DOHH2 (cell line): Measurements from ENCODE around the gene CR2.
A peak's percentile ranks its signal among the peaks of the same experiment; 100 is the strongest.

Source experiments
- H3F3A ChIP-seq: fragments of 200-600 bp; sonication (generic), shearing (Covaris generic); 2 replicates; pipeline ENCODE4 v1.6.0; 2016; ENCODE audit warnings: antibody characterized with exemption, mild to moderate bottlenecking; ENCODE audit not compliant: control insufficient read depth, insufficient read depth
- H3K27ac ChIP-seq: fragments of 200-600 bp; sonication (generic); 2 replicates; pipeline ENCODE4 v1.5.1; 2014; ENCODE audit warnings: low read depth, mild to moderate bottlenecking, low read length, moderate library complexity
- H3K27me3 ChIP-seq: fragments of 200-600 bp; sonication (generic); 2 replicates; pipeline ENCODE4 v1.6.1; 2014; ENCODE audit warnings: mild to moderate bottlenecking, low read length, mixed read lengths; ENCODE audit not compliant: control insufficient read depth
- H3K36me3 ChIP-seq: fragments of 200-600 bp; sonication (generic); 2 replicates; pipeline ENCODE4 v1.6.1; 2014; ENCODE audit warnings: mild to moderate bottlenecking, low read length, moderate library complexity, mixed read lengths; ENCODE audit not compliant: control insufficient read depth
- H3K4me1 ChIP-seq: fragments of 200-600 bp; sonication (generic); 2 replicates; pipeline ENCODE4 v1.6.1; 2014; ENCODE audit warnings: mild to moderate bottlenecking, low read length, mixed read lengths; ENCODE audit not compliant: control insufficient read depth
- H3K4me2 ChIP-seq: fragments of 200-600 bp; sonication (generic); 2 replicates; pipeline ENCODE4 v1.6.0; 2014; ENCODE audit warnings: mild to moderate bottlenecking, low read length, moderate library complexity
- H3K4me3 ChIP-seq: fragments of 200-600 bp; sonication (generic); 2 replicates; pipeline ENCODE4 v1.5.1; 2014; ENCODE audit warnings: mild to moderate bottlenecking, low read length, mixed read lengths
- H3K79me2 ChIP-seq: fragments of 200-600 bp; sonication (generic); 2 replicates; pipeline ENCODE4 v1.6.1; 2014; ENCODE audit warnings: mild to moderate bottlenecking, low read length, mixed read lengths; ENCODE audit not compliant: control insufficient read depth
- H3K9me2 ChIP-seq: fragments of 200-600 bp; sonication (generic); replicated peaks from 2 replicates; pipeline ENCODE4 v1.6.1; 2014; ENCODE audit warnings: mild to moderate bottlenecking, low read length, mixed read lengths; ENCODE audit not compliant: control insufficient read depth
- H3K9me3 ChIP-seq: fragments of 200-600 bp; sonication (generic); 2 replicates; pipeline ENCODE4 v1.6.1; 2014; ENCODE audit warnings: antibody characterized with exemption, low read length, mixed read lengths; ENCODE audit not compliant: control insufficient read depth, insufficient read depth
- H4K20me1 ChIP-seq: fragments of 200-600 bp; sonication (generic); 2 replicates; pipeline ENCODE4 v1.6.0; 2014; ENCODE audit warnings: low read depth, mild to moderate bottlenecking, antibody characterized with exemption, low read length, moderate library complexity; ENCODE audit not compliant: control insufficient read depth, insufficient read depth
- EZH2phosphoT487 ChIP-seq: fragments of 200-600 bp; sonication (generic); IDR thresholded peaks from 2 replicates; pipeline ENCODE4 v1.6.1; 2017; ENCODE audit warnings: borderline replicate concordance, mild to moderate bottlenecking, antibody characterized with exemption, low read length, moderate library complexity, mixed read lengths
- TF ChIP-seq, protein P1 (sequence below): fragments of 200-600 bp; sonication (generic); IDR thresholded peaks from one replicate; pipeline ENCODE4 v1.5.1; 2014; ENCODE audit warnings: antibody characterized with exemption, mild to moderate bottlenecking, low read depth, low read length; ENCODE audit not compliant: poor library complexity, severe bottlenecking

Gene CR2

DNA sequence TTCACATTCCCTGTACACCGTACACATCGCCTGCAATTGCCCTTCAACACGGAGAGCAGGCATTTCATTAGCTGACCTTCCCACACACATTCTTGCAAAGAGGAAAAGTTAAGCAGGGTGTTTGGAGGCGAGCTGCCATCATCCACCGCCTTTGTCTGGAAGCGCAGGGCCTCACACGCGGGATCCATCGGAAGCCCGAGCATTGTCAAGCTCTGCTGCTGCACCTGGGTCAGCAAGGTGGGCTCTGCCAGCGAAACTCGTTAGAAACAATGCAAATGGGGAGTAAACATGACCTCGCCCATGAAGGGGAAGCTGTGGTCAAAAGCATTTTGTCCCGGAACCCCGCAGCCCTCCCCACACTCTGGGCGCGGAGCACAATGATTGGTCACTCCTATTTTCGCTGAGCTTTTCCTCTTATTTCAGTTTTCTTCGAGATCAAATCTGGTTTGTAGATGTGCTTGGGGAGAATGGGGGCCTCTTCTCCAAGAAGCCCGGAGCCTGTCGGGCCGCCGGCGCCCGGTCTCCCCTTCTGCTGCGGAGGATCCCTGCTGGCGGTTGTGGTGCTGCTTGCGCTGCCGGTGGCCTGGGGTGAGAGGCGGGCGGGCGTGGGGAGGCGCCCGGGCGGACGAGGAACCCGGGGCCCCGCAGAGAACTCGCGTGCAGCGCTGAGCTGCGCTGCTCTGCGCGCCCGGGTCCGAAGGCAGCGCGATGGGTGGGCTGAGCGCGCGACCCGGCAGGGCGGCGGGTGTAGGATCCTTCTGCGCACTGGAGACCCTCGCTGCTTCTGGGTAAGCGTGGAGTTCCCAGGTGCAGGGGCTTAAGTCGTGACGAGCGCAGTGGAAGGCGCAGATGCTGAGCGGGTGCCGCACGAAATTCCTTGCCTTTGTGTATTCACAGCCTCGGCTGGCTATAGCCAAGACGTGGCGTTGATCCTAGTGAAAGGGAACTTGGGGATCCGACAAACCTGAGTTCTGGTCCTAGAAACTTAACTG is 42.0 kb downstream of the CR2 start, which contains the start of gene CR1:
Gene CR1 (plus strand): TSS at position 357 of the 992 bp plus-strand sequence. CDS start 111 bp downstream, at position 468.
- Histone ChIP-seq H3K79me2 (no peaks in the 10 kb centered on the region), H3K27ac (no peak within 1 kb of the TSS), H3K9me3 (no peaks in the 10 kb centered on the region), H3K27me3 (peaks cover 45% of the 10 kb centered on the region), H3K9me2 (no peaks in the 10 kb centered on the region), H3K36me3 (no peaks in the 10 kb centered on the region), H3K4me2 (peak within 1 kb of the TSS; percentile 6), H3K4me1 (peaks cover 5% of the 10 kb centered on the region; the same call in 1 of the 2 replicates), H3F3A (no peaks in the 10 kb centered on the region), H4K20me1 (no peaks in the 10 kb centered on the region), H3K4me3 (peak within 1 kb of the TSS; percentile 35)
- TF ChIP-seq EZH2phosphoT487, result no peak
- TF ChIP-seq, protein P1, sequence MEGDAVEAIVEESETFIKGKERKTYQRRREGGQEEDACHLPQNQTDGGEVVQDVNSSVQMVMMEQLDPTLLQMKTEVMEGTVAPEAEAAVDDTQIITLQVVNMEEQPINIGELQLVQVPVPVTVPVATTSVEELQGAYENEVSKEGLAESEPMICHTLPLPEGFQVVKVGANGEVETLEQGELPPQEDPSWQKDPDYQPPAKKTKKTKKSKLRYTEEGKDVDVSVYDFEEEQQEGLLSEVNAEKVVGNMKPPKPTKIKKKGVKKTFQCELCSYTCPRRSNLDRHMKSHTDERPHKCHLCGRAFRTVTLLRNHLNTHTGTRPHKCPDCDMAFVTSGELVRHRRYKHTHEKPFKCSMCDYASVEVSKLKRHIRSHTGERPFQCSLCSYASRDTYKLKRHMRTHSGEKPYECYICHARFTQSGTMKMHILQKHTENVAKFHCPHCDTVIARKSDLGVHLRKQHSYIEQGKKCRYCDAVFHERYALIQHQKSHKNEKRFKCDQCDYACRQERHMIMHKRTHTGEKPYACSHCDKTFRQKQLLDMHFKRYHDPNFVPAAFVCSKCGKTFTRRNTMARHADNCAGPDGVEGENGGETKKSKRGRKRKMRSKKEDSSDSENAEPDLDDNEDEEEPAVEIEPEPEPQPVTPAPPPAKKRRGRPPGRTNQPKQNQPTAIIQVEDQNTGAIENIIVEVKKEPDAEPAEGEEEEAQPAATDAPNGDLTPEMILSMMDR, result no peak

DNA sequence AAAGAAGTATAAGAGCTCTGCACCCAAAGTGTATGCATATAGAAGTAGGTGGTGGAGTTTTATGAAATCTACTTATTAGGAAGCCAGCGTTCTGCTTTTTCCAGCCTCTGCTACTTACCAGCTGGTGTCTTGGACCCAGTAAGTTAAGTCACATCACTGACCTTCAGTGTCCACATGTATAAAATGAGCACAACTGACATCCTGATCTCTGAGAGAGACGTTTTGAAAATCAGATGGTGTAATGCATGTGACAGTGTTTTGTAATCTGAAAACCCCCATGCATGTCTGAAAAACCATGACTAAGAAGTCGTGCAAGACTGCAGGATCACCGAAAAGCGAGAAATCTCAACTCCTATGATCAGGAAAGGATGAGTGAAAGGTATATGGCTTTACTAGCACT is 43.8 kb downstream of the CR2 start:
- no peaks in the 10 kb centered on the region for H4K20me1 ChIP-seq
- no peaks in the 10 kb centered on the region for H3F3A ChIP-seq
- H3K27me3 ChIP-seq, result peaks cover 47% of the 10 kb centered on the region
- H3K9me2 ChIP-seq, result no peaks in the 10 kb centered on the region
- H3K4me1 ChIP-seq, result peaks cover 5% of the 10 kb centered on the region; the same call in 1 of the 2 replicates
- H3K36me3 ChIP-seq, result no peaks in the 10 kb centered on the region
- H3K4me2 ChIP-seq, result no peak overlapping the region
- no peaks in the 10 kb centered on the region for H3K79me2 ChIP-seq
- H3K4me3 ChIP-seq, result no peak overlapping the region
- no peak for TF ChIP-seq EZH2phosphoT487
- TF ChIP-seq, protein P1, result no peak
- H3K9me3 ChIP-seq, result no peaks in the 10 kb centered on the region
- no peak overlapping the region for H3K27ac ChIP-seq

DNA sequence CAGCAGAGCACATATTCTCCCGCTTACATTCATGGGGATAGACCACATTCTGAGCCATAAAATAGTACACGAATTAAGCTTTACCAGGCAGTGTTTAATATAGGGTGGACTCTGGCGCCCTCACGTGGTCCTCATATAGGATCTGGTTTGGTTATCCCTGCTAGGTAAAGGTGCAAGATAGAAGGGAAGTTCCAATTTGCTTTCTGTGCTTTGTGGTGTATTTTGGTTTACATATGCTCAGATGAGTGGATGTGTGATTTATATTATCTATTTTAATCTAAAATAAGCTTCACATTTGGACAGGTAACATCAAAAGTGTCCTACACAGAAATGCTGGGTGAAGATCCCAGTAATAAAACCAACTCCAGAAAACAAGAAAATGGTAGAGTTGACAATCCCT is 45.4 kb downstream of the CR2 start:
- Histone ChIP-seq H3K27me3 (peaks cover 35% of the 10 kb centered on the region), H3K27ac (no peak overlapping the region), H3K9me3 (no peaks in the 10 kb centered on the region), H4K20me1 (no peaks in the 10 kb centered on the region), H3F3A (no peaks in the 10 kb centered on the region), H3K4me2 (no peak overlapping the region), H3K79me2 (no peaks in the 10 kb centered on the region), H3K9me2 (no peaks in the 10 kb centered on the region), H3K4me1 (peaks cover 5% of the 10 kb centered on the region; the same call in 1 of the 2 replicates), H3K36me3 (no peaks in the 10 kb centered on the region), H3K4me3 (no peak overlapping the region)
- no peak for TF ChIP-seq EZH2phosphoT487
- TF ChIP-seq, protein P1, result peak; percentile 77
